OCI-LY1 (cell line): ENCODE data around the gene TRIO.

ENCODE experiments used
- H2AFZ ChIP-seq: fragments of 200-600 bp; sonication (generic), shearing (Covaris generic); 2 replicates; pipeline ENCODE4 v1.6.0; 2014; ENCODE audit warnings: antibody characterized with exemption, mild to moderate bottlenecking, low read length
- H3F3A ChIP-seq: fragments of 200-600 bp; sonication (generic), shearing (Covaris generic); 2 replicates; pipeline ENCODE4 v1.6.0; 2014; ENCODE audit warnings: mild to moderate bottlenecking, antibody characterized with exemption, low read length, moderate library complexity; ENCODE audit not compliant: insufficient read depth
- H3K27ac ChIP-seq: fragments of 200-600 bp; sonication (generic); 2 replicates; pipeline ENCODE4 v1.5.1; 2014; ENCODE audit warnings: low read length, mixed run types, mild to moderate bottlenecking, low read depth; ENCODE audit not compliant: poor library complexity, severe bottlenecking
- H3K27me3 ChIP-seq: fragments of 200-600 bp; sonication (generic); 2 replicates; pipeline ENCODE4 v1.6.0; 2014; ENCODE audit warnings: antibody characterized with exemption, mild to moderate bottlenecking, low read length, moderate library complexity; ENCODE audit not compliant: insufficient read depth
- H3K36me3 ChIP-seq: fragments of 200-600 bp; sonication (generic); 2 replicates; pipeline ENCODE4 v1.6.1; 2014; ENCODE audit warnings: mild to moderate bottlenecking, antibody characterized with exemption, low read length, moderate library complexity, mixed read lengths; ENCODE audit not compliant: insufficient read depth
- H3K4me1 ChIP-seq: fragments of 200-600 bp; sonication (generic); 2 replicates; pipeline ENCODE4 v1.5.1; 2014; ENCODE audit warnings: mild to moderate bottlenecking, low read length, moderate library complexity; ENCODE audit not compliant: insufficient read depth, severe bottlenecking
- H3K4me2 ChIP-seq: fragments of 200-600 bp; sonication (generic), shearing (Covaris generic); 2 replicates; pipeline ENCODE4 v1.6.1; 2014; ENCODE audit warnings: low read length
- H3K4me3 ChIP-seq: fragments of 200-600 bp; sonication (generic); 2 replicates; pipeline ENCODE4 v1.5.1; 2014; ENCODE audit warnings: low read length, low read depth, mild to moderate bottlenecking, mixed read lengths; ENCODE audit not compliant: poor library complexity, severe bottlenecking
- H3K79me2 ChIP-seq: fragments of 200-600 bp; shearing (Covaris generic); 2 replicates; pipeline ENCODE4 v1.6.1; 2016; ENCODE audit warnings: mixed run types, low read length, mixed read lengths; ENCODE audit not compliant: insufficient read depth
- H3K9ac ChIP-seq: fragments of 200-600 bp; sonication (generic), shearing (Covaris generic); 2 replicates; pipeline ENCODE4 v1.6.1; 2014; ENCODE audit warnings: mild to moderate bottlenecking, low read length, mixed read lengths
- H3K9me2 ChIP-seq: fragments of 200-600 bp; sonication (generic), shearing (Covaris generic); 2 replicates; pipeline ENCODE4 v1.6.1; 2014; ENCODE audit warnings: low read depth, mild to moderate bottlenecking, low read length, mixed read lengths
- H3K9me3 ChIP-seq: fragments of 200-600 bp; shearing (Covaris generic); 2 replicates; pipeline ENCODE4 v1.6.1; 2014; ENCODE audit warnings: low read length, mixed read lengths
- H4K20me1 ChIP-seq: fragments of 200-600 bp; sonication (generic), shearing (Covaris generic); 2 replicates; pipeline ENCODE4 v1.6.0; 2016; ENCODE audit warnings: mild to moderate bottlenecking, low read length; ENCODE audit not compliant: insufficient read depth
- EZH2 ChIP-seq: fragments of 200-600 bp; sonication (generic), shearing (Covaris generic); IDR thresholded peaks from 2 replicates; pipeline ENCODE4 v1.8.0; 2017; ENCODE audit warnings: borderline replicate concordance, mixed run types, mild to moderate bottlenecking, antibody characterized with exemption, low read length, moderate library complexity, mixed read lengths
- TF ChIP-seq, protein P1 (sequence below): fragments of 200-600 bp; sonication (generic), shearing (Covaris generic); IDR thresholded peaks from 2 replicates; pipeline ENCODE4 v1.5.1; 2017; ENCODE audit warnings: mild to moderate bottlenecking, antibody characterized with exemption, low read length, moderate library complexity, mixed read lengths

Gene TRIO

DNA sequence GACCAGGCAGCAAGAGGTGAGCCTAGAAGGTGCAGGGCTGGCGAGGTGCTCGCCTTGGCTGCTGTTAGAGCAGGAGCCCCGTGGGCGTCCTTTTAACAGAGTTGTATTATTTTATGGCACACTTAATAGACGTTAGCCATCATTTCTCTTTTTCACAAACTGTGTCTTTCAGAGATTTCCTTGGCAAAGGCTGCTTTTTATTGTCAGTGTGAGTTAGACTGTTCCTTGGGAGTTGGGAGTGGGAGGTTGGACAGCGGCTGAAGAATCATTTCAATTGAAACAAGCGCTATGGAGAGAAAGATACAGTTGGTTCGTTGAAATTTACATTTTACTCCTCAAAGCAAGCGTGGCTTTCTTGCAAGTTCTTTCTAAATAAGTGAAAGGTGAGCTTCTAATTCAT lies 133.2 kb downstream of the TRIO start:
- H3K79me2 ChIP-seq = no peaks in the 10 kb centered on the region
- TF ChIP-seq, protein P1, sequence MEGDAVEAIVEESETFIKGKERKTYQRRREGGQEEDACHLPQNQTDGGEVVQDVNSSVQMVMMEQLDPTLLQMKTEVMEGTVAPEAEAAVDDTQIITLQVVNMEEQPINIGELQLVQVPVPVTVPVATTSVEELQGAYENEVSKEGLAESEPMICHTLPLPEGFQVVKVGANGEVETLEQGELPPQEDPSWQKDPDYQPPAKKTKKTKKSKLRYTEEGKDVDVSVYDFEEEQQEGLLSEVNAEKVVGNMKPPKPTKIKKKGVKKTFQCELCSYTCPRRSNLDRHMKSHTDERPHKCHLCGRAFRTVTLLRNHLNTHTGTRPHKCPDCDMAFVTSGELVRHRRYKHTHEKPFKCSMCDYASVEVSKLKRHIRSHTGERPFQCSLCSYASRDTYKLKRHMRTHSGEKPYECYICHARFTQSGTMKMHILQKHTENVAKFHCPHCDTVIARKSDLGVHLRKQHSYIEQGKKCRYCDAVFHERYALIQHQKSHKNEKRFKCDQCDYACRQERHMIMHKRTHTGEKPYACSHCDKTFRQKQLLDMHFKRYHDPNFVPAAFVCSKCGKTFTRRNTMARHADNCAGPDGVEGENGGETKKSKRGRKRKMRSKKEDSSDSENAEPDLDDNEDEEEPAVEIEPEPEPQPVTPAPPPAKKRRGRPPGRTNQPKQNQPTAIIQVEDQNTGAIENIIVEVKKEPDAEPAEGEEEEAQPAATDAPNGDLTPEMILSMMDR = no peak
- no peak for TF ChIP-seq EZH2
- no peaks in the 10 kb centered on the region for H3K27me3 ChIP-seq
- no peak overlapping the region for H3K4me2 ChIP-seq
- H3K9me2 ChIP-seq = no peaks in the 10 kb centered on the region
- H3K4me3 ChIP-seq = no peak overlapping the region
- H3K9ac ChIP-seq = no peak overlapping the region
- no peak overlapping the region for H3K27ac ChIP-seq
- no peak overlapping the region for H2AFZ ChIP-seq
- H3F3A ChIP-seq = no peaks in the 10 kb centered on the region
- H3K4me1 ChIP-seq = no peaks in the 10 kb centered on the region
- no peaks in the 10 kb centered on the region for H3K36me3 ChIP-seq
- H4K20me1 ChIP-seq = no peaks in the 10 kb centered on the region
- no peaks in the 10 kb centered on the region for H3K9me3 ChIP-seq

DNA sequence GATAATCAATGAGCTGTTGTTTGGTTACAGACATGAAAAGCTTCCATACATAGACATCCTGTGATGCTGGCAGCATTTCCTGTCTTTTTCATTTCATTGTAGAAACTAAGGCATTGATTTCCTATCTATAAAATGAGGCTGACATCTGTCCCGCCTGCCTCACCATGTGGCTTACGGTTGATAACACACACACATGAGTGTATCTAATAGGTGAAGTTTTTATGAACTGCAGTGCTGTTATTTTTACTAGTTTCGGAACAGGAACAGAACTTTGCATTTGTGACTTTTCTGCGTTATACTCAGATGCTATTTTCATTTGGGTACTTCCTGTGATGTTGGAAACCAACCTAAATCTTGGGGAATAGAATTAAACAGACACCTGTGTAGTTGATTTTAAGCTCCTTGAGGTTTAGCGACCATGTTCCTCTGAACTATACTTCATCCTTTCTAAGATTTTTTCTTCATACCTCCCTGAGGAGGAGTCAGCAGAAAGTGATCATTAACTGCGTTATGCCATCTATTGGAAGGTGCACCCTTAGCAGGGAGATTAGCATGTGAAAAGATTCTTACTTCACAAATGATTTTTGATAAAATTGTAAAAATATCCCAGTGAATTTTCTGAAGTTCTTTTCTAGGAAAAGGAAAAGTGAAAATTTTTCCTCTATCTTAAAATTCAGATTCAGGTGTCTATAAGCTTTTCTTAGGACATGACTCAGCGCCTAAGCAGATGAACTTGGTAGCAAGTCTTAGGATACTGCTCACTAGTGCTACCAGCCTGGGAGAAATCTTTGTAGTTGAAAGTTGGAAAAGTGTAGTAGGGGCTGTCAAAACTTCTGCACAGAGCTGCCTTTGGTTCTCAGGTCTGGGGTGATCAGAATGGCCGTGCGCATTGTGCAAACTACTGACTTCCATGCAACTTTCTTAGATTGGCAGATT lies 134.5 kb downstream of the TRIO start:
- Histone ChIP-seq H3K36me3 (no peaks in the 10 kb centered on the region), H3K4me1 (no peaks in the 10 kb centered on the region), H3K27ac (no peak overlapping the region), H3K9ac (no peak overlapping the region), H3F3A (no peaks in the 10 kb centered on the region), H2AFZ (no peak overlapping the region), H4K20me1 (no peaks in the 10 kb centered on the region), H3K9me2 (no peaks in the 10 kb centered on the region), H3K4me3 (no peak overlapping the region), H3K79me2 (no peaks in the 10 kb centered on the region), H3K27me3 (no peaks in the 10 kb centered on the region), H3K4me2 (no peak overlapping the region), H3K9me3 (no peaks in the 10 kb centered on the region)
- TF ChIP-seq, protein P1 = no peak
- TF ChIP-seq EZH2 = no peak

GRCh38 chr5:14280294-14280854 lies 137.2 kb downstream of the TRIO start:
- no peaks in the 10 kb centered on the region for H3K9me3 ChIP-seq
- H3K27me3 ChIP-seq = no peaks in the 10 kb centered on the region
- H2AFZ ChIP-seq = no peak overlapping the region
- no peaks in the 10 kb centered on the region for H4K20me1 ChIP-seq
- H3K9ac ChIP-seq = no peak overlapping the region
- H3K36me3 ChIP-seq = no peaks in the 10 kb centered on the region
- no peaks in the 10 kb centered on the region for H3K79me2 ChIP-seq
- H3K27ac ChIP-seq = no peak overlapping the region
- no peak overlapping the region for H3K4me2 ChIP-seq
- H3F3A ChIP-seq = no peaks in the 10 kb centered on the region
- H3K9me2 ChIP-seq = no peaks in the 10 kb centered on the region
- H3K4me1 ChIP-seq = no peaks in the 10 kb centered on the region
- H3K4me3 ChIP-seq = no peak overlapping the region
- TF ChIP-seq, protein P1 = no peak
- TF ChIP-seq EZH2 = no peak
